ENCODE data around the gene CST6.

The CST6 gene

DNA sequence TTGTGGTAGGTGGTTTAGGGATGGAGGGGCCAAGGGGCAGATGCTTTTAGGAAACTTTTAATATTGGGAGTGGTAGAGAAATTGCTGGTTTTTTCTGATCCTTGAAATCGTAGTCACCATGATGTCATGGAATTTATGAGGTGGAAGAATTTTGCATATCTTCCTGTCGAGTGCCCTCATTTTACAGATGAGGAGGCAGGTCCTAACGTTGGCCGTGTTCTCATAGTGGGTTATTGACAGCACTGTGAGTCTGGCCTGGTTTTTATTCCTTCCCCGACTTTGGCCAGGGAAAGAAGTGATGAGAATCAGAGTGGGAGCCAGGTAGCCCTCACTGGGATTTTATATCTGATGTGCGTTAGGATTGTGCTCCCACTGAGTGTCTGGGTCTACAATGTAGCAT is 49.5 kb downstream of the CST6 start:
- DNase-seq = no peak
- Histone ChIP-seq H3K4me3 (ENCODE audit: low read depth, low read length) (no peak overlapping the region), H3K36me3 (peaks cover 92% of the 10 kb centered on the region), H3K27me3 (no peaks in the 10 kb centered on the region), H3K4me1 (no peaks in the 10 kb centered on the region; the same call in 1 of the 2 replicates), H3K9me3 (no peaks in the 10 kb centered on the region)
- TF ChIP-seq, protein P1, sequence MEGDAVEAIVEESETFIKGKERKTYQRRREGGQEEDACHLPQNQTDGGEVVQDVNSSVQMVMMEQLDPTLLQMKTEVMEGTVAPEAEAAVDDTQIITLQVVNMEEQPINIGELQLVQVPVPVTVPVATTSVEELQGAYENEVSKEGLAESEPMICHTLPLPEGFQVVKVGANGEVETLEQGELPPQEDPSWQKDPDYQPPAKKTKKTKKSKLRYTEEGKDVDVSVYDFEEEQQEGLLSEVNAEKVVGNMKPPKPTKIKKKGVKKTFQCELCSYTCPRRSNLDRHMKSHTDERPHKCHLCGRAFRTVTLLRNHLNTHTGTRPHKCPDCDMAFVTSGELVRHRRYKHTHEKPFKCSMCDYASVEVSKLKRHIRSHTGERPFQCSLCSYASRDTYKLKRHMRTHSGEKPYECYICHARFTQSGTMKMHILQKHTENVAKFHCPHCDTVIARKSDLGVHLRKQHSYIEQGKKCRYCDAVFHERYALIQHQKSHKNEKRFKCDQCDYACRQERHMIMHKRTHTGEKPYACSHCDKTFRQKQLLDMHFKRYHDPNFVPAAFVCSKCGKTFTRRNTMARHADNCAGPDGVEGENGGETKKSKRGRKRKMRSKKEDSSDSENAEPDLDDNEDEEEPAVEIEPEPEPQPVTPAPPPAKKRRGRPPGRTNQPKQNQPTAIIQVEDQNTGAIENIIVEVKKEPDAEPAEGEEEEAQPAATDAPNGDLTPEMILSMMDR (IDR thresholded peaks at IDR 0.05; ENCODE audit: low read depth, low read length) = no peak

DNA sequence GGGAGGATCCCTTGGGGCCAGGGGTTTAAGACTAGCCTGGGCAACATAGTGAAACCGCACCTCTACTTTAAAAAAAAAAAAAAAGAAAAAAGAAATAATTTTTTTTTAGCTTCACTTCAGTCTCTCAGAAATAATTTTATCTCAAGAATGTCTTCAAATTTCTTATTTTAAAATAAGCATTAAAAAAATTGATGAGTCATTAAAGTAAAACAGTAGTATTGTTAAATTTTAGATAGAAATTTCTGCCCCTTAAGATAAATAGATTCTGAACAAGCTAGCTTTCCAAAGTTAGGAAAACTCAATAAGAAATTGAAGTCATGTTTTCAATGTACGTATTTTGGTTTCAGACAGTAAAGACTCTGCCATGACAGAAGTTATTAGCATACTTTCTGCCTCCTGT is 50.6 kb downstream of the CST6 start:
- Histone ChIP-seq H3K4me1 (no peaks in the 10 kb centered on the region; the same call in 1 of the 2 replicates), H3K27me3 (no peaks in the 10 kb centered on the region), H3K4me3 (ENCODE audit: low read depth, low read length) (no peak overlapping the region), H3K9me3 (no peaks in the 10 kb centered on the region), H3K36me3 (peaks cover 93% of the 10 kb centered on the region)
- TF ChIP-seq, protein P1 (IDR thresholded peaks at IDR 0.05; ENCODE audit: low read depth, low read length) = no peak
- DNase-seq = no peak
